ENCODE data around the gene ADGRB3.
"Not testable (repeated sequence)": the region's sequence is repeated elsewhere in the genome, so short reads cannot be mapped to it uniquely, and the experiment has no call there.

ADGRB3 gene

GRCh38 chr6:68975816-68976215, 340.7 kb downstream of the ADGRB3 start:
- H3K9ac ChIP-seq (ENCODE audit: low read length in 2 of 2) = no peak overlapping the region
- no peaks in the 10 kb centered on the region for H3K36me3 ChIP-seq (ENCODE audit: control insufficient read depth in 2 of 2, insufficient read depth in 2 of 2, low read length in 2 of 2)
- no peak overlapping the region for H3K27ac ChIP-seq (ENCODE audit: low read length)
- H3K4me3 ChIP-seq (ENCODE audit: low read length in 2 of 2) = no peak overlapping the region
- H3K27me3 ChIP-seq (ENCODE audit: control insufficient read depth in 1 of 2, insufficient read depth in 2 of 2, low read length in 2 of 2) = no peaks in the 10 kb centered on the region
- no peaks in the 10 kb centered on the region for H3K4me1 ChIP-seq (ENCODE audit: control insufficient read depth, insufficient read depth, low read length)
- H3K9me3 ChIP-seq (ENCODE audit: control insufficient read depth in 2 of 2, low read length in 2 of 2) = no peaks in the 10 kb centered on the region

- Histone ChIP-seq H3K27ac (ENCODE audit: low read length) (no peak overlapping the region), H3K9ac (ENCODE audit: low read length in 2 of 2) (no peak overlapping the region), H3K9me3 (ENCODE audit: control insufficient read depth in 2 of 2, low read length in 2 of 2) (no peaks in the 10 kb centered on the region), H3K4me3 (ENCODE audit: low read length in 2 of 2) (no peak overlapping the region), H3K4me1 (ENCODE audit: control insufficient read depth, insufficient read depth, low read length) (no peaks in the 10 kb centered on the region), H3K27me3 (ENCODE audit: control insufficient read depth in 1 of 2, insufficient read depth in 2 of 2, low read length in 2 of 2) (no peaks in the 10 kb centered on the region), H3K36me3 (ENCODE audit: control insufficient read depth in 2 of 2, insufficient read depth in 2 of 2, low read length in 2 of 2) (no peaks in the 10 kb centered on the region)
Observed at GRCh38 chr6:68976260-68976659, 341.2 kb downstream of the ADGRB3 start.

- Histone ChIP-seq H3K36me3 (ENCODE audit: control insufficient read depth in 2 of 2, insufficient read depth in 2 of 2, low read length in 2 of 2) (no peaks in the 10 kb centered on the region), H3K9ac (ENCODE audit: low read length in 2 of 2) (no peak overlapping the region), H3K4me3 (ENCODE audit: low read length in 2 of 2) (no peak overlapping the region), H3K4me1 (ENCODE audit: control insufficient read depth, insufficient read depth, low read length) (no peaks in the 10 kb centered on the region), H3K9me3 (ENCODE audit: control insufficient read depth in 2 of 2, low read length in 2 of 2) (no peaks in the 10 kb centered on the region), H3K27ac (ENCODE audit: low read length) (no peak overlapping the region), H3K27me3 (ENCODE audit: control insufficient read depth in 1 of 2, insufficient read depth in 2 of 2, low read length in 2 of 2) (no peaks in the 10 kb centered on the region)
Observed at GRCh38 chr6:68978411-68978810, 343.3 kb downstream of the ADGRB3 start.

DNA sequence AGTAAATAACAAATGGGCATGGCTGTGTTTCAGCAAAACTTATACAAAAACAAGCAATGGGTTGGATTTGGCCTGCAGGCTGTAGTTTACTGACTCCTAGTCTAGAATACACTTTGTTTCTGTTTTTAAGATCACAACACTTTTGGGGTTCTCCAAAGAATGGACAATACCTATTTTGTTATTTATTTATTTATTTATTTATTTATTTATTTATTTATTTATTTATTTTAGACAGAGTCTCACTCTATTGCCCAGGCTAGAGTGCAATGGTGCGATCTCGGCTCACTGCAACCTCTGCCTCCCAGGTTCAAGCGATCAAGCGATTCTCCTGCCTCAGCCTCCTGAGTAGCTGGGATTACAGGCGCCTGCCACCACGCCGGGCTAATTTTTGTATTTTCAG, 346.6 kb downstream of the ADGRB3 start:
- H3K27me3 ChIP-seq (ENCODE audit: control insufficient read depth in 1 of 2, insufficient read depth in 2 of 2, low read length in 2 of 2) = not testable (repeated sequence)

DNA sequence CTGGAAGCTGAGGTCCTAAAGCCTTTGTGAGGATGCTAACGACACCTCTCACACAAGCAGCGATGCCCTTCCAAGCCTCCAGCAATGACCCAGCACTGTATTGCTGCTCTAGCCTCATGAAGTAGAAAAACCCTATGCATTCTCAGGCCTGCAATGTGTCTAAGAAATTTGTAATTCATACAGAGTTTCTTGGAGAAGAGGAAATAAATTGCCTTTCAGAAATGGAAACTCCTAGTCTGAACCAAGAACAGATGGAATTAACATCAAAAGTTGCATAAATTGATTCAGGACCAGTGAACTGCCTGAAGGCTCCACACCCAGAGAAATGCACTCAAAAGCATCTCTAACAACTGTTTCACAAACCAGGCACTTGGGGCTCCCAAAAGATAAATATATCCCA, 353.6 kb downstream of the ADGRB3 start:
- H3K9me3 ChIP-seq (ENCODE audit: control insufficient read depth in 2 of 2, low read length in 2 of 2) = no peaks in the 10 kb centered on the region
- H3K4me1 ChIP-seq (ENCODE audit: control insufficient read depth, insufficient read depth, low read length) = no peaks in the 10 kb centered on the region
- no peak overlapping the region for H3K27ac ChIP-seq (ENCODE audit: low read length)
- H3K36me3 ChIP-seq (ENCODE audit: control insufficient read depth in 2 of 2, insufficient read depth in 2 of 2, low read length in 2 of 2) = no peaks in the 10 kb centered on the region
- no peak overlapping the region for H3K9ac ChIP-seq (ENCODE audit: low read length in 2 of 2)
- no peaks in the 10 kb centered on the region for H3K27me3 ChIP-seq (ENCODE audit: control insufficient read depth in 1 of 2, insufficient read depth in 2 of 2, low read length in 2 of 2)
- H3K4me3 ChIP-seq (ENCODE audit: low read length in 2 of 2) = no peak overlapping the region

More for the DNA sequence above, 346.6 kb downstream of the ADGRB3 start:
- H3K9me3 ChIP-seq (ENCODE audit: control insufficient read depth in 2 of 2, low read length in 2 of 2); H3K27ac ChIP-seq (ENCODE audit: low read length); H3K4me3 ChIP-seq (ENCODE audit: low read length in 2 of 2); H3K36me3 ChIP-seq (ENCODE audit: control insufficient read depth in 2 of 2, insufficient read depth in 2 of 2, low read length in 2 of 2); H3K4me1 ChIP-seq (ENCODE audit: control insufficient read depth, insufficient read depth, low read length); H3K9ac ChIP-seq (ENCODE audit: low read length in 2 of 2): not testable (repeated sequence)

GRCh38 chr6:68990317-68990716, 355.2 kb downstream of the ADGRB3 start:
- Histone ChIP-seq H3K36me3 (ENCODE audit: control insufficient read depth in 2 of 2, insufficient read depth in 2 of 2, low read length in 2 of 2) (no peaks in the 10 kb centered on the region), H3K27me3 (ENCODE audit: control insufficient read depth in 1 of 2, insufficient read depth in 2 of 2, low read length in 2 of 2) (no peaks in the 10 kb centered on the region), H3K4me3 (ENCODE audit: low read length in 2 of 2) (no peak overlapping the region), H3K9ac (ENCODE audit: low read length in 2 of 2) (no peak overlapping the region), H3K4me1 (ENCODE audit: control insufficient read depth, insufficient read depth, low read length) (no peaks in the 10 kb centered on the region), H3K27ac (ENCODE audit: low read length) (no peak overlapping the region), H3K9me3 (ENCODE audit: control insufficient read depth in 2 of 2, low read length in 2 of 2) (no peaks in the 10 kb centered on the region)

DNA sequence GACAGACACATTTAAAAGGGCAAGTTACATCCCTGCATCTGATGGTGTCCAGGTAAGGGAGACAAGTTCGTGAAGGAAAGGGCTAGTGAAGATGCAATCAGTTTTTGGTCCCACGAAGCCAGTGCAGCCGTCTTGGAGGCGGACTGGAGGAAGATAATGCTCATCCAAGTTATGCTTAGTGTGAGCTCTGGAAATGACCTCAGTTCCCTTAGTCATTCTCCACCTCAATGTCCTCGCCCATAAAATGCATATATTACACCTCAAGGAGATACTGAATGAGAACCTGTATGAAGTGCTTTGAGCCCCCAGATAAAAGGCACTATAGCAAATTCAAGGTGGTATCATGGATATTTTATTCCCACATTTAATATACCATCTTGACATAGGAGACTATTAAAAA, 358.8 kb downstream of the ADGRB3 start:
- Histone ChIP-seq H3K4me3 (ENCODE audit: low read length in 2 of 2) (no peak overlapping the region), H3K27ac (ENCODE audit: low read length) (no peak overlapping the region), H3K4me1 (ENCODE audit: control insufficient read depth, insufficient read depth, low read length) (no peaks in the 10 kb centered on the region), H3K27me3 (ENCODE audit: control insufficient read depth in 1 of 2, insufficient read depth in 2 of 2, low read length in 2 of 2) (no peaks in the 10 kb centered on the region), H3K9me3 (ENCODE audit: control insufficient read depth in 2 of 2, low read length in 2 of 2) (no peaks in the 10 kb centered on the region), H3K9ac (ENCODE audit: low read length in 2 of 2) (no peak overlapping the region), H3K36me3 (ENCODE audit: control insufficient read depth in 2 of 2, insufficient read depth in 2 of 2, low read length in 2 of 2) (no peaks in the 10 kb centered on the region)

DNA sequence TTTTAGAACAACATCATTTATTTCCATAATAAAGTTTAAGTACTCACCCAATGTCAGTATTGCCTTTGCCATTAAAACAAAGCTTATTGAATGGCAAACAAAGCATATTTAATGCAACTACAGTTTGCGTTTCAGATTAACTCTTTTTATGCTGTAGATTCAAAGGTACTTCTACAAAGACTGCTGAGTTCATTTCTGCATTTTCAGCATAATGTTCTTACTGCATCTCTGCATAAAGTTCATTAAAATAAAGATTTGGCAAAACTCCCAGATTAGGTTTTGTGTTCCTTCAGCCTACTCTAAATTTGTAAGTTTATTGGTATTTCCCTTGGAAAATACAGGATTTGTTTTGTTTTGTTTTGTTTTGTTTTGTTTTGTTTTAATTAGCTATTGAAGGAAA, 359.4 kb downstream of the ADGRB3 start:
- Histone ChIP-seq H3K9me3 (ENCODE audit: control insufficient read depth in 2 of 2, low read length in 2 of 2) (no peaks in the 10 kb centered on the region), H3K36me3 (ENCODE audit: control insufficient read depth in 2 of 2, insufficient read depth in 2 of 2, low read length in 2 of 2) (no peaks in the 10 kb centered on the region), H3K27me3 (ENCODE audit: control insufficient read depth in 1 of 2, insufficient read depth in 2 of 2, low read length in 2 of 2) (no peaks in the 10 kb centered on the region), H3K9ac (ENCODE audit: low read length in 2 of 2) (no peak overlapping the region), H3K27ac (ENCODE audit: low read length) (no peak overlapping the region), H3K4me1 (ENCODE audit: control insufficient read depth, insufficient read depth, low read length) (no peaks in the 10 kb centered on the region), H3K4me3 (ENCODE audit: low read length in 2 of 2) (no peak overlapping the region)

DNA sequence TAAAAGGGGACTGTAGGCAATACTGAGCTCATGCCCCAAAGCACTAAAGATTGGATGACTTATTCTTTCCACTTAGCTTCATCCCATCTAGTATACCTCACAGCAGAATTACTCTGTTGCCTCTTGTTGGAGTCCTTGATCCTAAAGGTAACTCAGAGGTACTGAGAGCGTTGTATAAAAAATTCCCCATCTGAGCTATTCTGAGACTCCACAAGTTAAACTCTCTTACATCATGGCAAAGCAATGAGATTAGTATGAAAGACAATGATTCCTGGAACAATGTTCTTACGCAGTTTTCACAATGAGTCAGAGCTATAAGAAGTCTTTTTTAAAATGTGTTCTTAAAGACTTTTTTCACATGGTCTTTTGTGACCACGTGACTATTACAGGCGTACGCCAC, 370.1 kb downstream of the ADGRB3 start:
- no peaks in the 10 kb centered on the region for H3K4me1 ChIP-seq (ENCODE audit: control insufficient read depth, insufficient read depth, low read length)
- H3K9me3 ChIP-seq (ENCODE audit: control insufficient read depth in 2 of 2, low read length in 2 of 2) = no peaks in the 10 kb centered on the region
- no peak overlapping the region for H3K4me3 ChIP-seq (ENCODE audit: low read length in 2 of 2)
- no peak overlapping the region for H3K9ac ChIP-seq (ENCODE audit: low read length in 2 of 2)
- no peaks in the 10 kb centered on the region for H3K36me3 ChIP-seq (ENCODE audit: control insufficient read depth in 2 of 2, insufficient read depth in 2 of 2, low read length in 2 of 2)
- H3K27me3 ChIP-seq (ENCODE audit: control insufficient read depth in 1 of 2, insufficient read depth in 2 of 2, low read length in 2 of 2) = no peaks in the 10 kb centered on the region
- no peak overlapping the region for H3K27ac ChIP-seq (ENCODE audit: low read length)

DNA sequence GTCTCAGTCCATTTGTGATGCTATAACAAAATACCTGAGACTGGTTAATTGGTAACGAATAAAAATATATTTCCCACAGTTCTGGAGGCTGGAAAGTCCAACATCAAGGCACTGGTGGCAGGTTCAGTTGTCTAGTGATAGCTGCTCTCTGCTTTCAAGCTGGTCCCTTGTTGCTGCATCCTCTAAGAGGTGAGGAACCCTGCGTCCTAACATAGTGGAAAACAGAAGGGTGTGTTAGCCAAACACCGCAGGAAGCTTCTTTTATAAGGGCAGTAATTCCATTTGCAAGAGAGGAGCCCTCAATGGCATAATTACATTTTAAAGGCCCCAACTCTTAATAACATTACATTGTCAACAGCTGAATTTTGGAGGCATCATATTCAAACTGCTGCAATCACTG, 372.7 kb downstream of the ADGRB3 start:
- Histone ChIP-seq H3K4me3 (ENCODE audit: low read length in 2 of 2) (no peak overlapping the region), H3K27me3 (ENCODE audit: control insufficient read depth in 1 of 2, insufficient read depth in 2 of 2, low read length in 2 of 2) (no peaks in the 10 kb centered on the region), H3K27ac (ENCODE audit: low read length) (no peak overlapping the region), H3K36me3 (ENCODE audit: control insufficient read depth in 2 of 2, insufficient read depth in 2 of 2, low read length in 2 of 2) (no peaks in the 10 kb centered on the region), H3K9me3 (ENCODE audit: control insufficient read depth in 2 of 2, low read length in 2 of 2) (no peaks in the 10 kb centered on the region), H3K9ac (ENCODE audit: low read length in 2 of 2) (no peak overlapping the region), H3K4me1 (ENCODE audit: control insufficient read depth, insufficient read depth, low read length) (no peaks in the 10 kb centered on the region)

DNA sequence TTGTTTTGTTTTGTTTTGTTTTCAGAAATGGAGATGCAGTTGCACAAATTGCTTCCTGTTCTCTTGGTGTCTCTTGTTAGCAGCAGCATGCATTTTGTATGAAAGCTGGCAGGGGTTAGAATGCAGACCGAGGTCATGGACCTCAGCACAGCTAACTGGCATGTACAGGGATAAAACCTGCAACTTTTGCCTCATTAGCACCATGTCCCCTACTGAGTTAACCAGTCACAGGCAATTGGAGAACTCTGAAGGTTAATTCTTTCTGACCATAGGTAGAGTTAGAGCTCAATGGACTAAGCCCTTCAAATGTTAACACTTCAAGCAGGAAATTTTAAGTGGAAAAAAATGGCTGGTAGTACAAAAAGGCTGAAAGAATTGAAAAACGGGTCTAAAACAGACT, 377.1 kb downstream of the ADGRB3 start:
- Histone ChIP-seq H3K4me3 (ENCODE audit: low read length in 2 of 2) (no peak overlapping the region), H3K27ac (ENCODE audit: low read length) (no peak overlapping the region), H3K4me1 (ENCODE audit: control insufficient read depth, insufficient read depth, low read length) (no peaks in the 10 kb centered on the region), H3K9me3 (ENCODE audit: control insufficient read depth in 2 of 2, low read length in 2 of 2) (no peaks in the 10 kb centered on the region), H3K36me3 (ENCODE audit: control insufficient read depth in 2 of 2, insufficient read depth in 2 of 2, low read length in 2 of 2) (no peaks in the 10 kb centered on the region), H3K27me3 (ENCODE audit: control insufficient read depth in 1 of 2, insufficient read depth in 2 of 2, low read length in 2 of 2) (no peaks in the 10 kb centered on the region), H3K9ac (ENCODE audit: low read length in 2 of 2) (no peak overlapping the region)

- Histone ChIP-seq H3K27ac (ENCODE audit: low read length) (no peak overlapping the region), H3K9ac (ENCODE audit: low read length in 2 of 2) (no peak overlapping the region), H3K4me3 (ENCODE audit: low read length in 2 of 2) (no peak overlapping the region), H3K9me3 (ENCODE audit: control insufficient read depth in 2 of 2, low read length in 2 of 2) (no peaks in the 10 kb centered on the region), H3K36me3 (ENCODE audit: control insufficient read depth in 2 of 2, insufficient read depth in 2 of 2, low read length in 2 of 2) (no peaks in the 10 kb centered on the region), H3K4me1 (ENCODE audit: control insufficient read depth, insufficient read depth, low read length) (no peaks in the 10 kb centered on the region), H3K27me3 (ENCODE audit: control insufficient read depth in 1 of 2, insufficient read depth in 2 of 2, low read length in 2 of 2) (no peaks in the 10 kb centered on the region)
Observed at GRCh38 chr6:69012876-69013275, 377.8 kb downstream of the ADGRB3 start.
